GM18873 (cell line): ENCODE measurements around the gene STKLD1.
"Not testable (repeated sequence)": the region's sequence is repeated elsewhere in the genome, so short reads cannot be mapped to it uniquely, and the experiment has no call there.

Experiments
- ATAC-seq: cut with Tn5 transposase; IDR thresholded peaks from one replicate; pipeline ENCODE4 v1.9.1; 2021; ENCODE audit warnings: mild to moderate bottlenecking, moderate library complexity, moderate number of reproducible peaks; ENCODE audit not compliant: unreplicated experiment, low FRiP score

Gene STKLD1

DNA sequence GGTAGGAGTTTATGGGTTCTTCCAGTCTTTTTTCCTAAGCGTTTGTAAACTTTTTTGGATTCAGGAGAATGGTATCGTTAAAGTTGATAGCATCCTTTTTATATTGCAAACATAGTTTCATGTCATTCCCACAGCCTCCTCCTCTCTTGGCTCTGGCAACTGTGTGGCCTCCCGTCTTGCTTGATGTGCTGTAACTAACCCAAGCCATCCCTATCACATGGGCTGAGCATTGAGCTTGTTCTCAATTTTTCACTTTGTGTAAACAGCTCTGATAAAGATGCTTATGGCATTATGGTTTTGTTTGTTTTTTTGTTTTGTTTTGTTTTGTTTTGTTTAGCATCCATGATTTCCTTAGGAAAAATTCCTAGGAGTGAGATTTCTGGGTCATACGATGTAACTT, 4.6 kb downstream of the STKLD1 start:
- no peak for ATAC-seq

DNA sequence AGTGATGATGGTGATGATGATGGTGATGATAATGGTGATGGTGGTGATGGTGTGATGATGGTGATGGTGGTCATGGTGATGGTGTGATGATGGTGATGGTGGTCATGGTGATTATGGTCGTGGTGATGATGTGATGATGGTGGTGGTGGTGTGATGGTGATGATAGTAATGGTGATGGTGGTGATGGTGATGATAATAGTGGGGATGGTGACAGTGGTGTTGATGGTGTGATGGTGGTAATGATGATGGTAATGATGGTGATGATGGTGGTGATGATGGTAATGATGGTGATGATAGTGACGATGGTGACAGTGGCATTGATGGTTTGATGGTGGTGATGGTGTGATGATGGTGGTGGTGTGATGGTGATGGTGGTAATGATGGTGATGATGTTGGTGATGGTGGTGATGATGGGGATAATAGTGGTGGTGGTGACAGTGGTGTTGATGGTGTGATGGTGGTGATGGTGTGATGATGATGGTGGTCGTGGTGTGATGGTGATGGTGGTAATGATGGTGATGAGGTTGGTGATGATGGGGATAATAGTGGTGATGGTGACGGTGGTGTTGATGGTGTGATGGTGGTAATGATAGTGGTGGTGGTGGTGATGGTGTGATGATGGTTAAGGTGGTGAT, 6.5 kb downstream of the STKLD1 start:
- ATAC-seq: no peak

DNA sequence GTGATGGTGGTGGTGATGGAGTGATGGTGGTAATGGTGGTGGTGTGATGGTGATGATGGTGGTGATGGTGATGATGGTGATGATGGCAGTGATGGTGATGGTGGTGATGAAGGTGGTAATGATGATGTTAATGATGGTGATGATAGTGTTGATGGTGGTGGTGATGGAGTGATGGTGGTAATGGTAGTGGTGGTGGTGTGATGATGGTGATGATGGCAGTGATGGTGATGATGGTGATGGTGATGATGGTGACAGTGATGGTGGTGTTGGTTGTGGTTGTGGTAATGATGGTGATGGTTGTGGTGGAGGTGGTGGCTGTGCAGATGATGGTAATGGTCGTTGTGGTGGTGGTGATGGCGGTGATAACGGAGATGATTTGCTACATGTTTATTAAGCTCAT, 7.3 kb downstream of the STKLD1 start:
- ATAC-seq: no peak

DNA sequence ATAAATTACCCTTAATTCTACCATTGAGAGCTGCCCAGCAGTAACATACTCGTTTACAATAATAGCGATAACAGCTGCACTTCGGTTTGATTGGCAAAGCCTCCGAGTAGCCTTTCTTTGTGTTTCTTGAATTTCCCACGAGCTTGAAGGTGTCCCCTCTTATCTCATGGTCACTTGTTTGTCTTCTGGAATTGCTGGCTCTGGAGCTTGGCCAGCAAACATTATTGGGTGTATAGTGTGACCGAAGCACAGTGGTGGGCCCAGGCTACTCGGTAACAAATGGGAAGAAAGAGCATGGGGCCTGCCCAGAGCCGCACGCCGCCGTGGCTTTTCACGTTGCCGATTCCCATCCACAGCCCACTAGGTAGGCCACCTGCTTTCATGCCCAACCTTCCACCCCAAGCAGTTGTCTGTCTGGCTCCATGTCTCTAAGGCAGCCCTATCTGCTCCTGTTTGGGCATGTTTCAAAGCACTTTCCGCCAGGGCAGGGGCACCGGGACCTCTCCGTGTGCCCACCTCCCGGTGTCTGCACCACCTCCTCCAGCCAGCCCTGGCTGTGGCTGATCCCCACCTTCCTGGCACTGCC, 8.7 kb downstream of the STKLD1 start:
- no peak for ATAC-seq

DNA sequence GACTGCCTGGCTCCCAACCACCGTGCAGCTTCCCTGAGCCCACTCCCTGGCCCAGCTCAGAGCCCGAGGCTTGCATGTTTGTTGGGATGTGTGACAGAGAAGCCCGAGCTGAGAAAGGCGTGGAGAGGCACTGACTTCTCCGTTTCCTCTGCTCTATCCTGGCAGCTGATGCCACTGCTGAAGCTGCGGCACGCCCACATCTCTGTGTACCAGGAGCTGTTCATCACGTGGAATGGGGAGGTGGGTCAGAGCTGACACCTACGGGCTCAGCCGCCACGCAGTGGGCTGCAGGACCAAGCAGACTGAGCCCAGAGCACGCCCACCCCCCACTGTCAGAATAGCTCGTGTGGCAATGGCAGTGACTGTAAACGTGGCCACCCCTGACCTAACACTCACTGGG, 9.3 kb downstream of the STKLD1 start:
- ATAC-seq: no peak

DNA sequence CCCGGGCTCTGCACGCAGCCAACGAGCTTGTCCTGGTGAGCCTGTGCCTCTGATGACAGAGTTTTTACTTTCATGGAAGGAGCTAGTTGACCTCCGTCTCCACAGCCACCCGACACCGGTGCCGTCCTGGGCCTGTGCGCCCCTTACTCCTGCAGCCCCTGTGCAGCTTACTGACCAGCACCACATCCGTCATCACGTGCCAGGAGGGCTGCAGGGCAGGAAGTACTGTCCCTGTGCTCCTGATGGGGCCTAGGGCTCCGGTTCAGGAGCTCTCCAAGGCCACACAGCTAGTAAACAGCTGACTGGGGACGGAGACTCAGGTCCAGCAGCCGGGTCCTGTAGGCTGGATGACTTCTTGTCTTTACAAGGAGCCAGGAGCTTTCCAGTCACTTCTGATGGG, 10.2 kb downstream of the STKLD1 start:
- no peak for ATAC-seq

DNA sequence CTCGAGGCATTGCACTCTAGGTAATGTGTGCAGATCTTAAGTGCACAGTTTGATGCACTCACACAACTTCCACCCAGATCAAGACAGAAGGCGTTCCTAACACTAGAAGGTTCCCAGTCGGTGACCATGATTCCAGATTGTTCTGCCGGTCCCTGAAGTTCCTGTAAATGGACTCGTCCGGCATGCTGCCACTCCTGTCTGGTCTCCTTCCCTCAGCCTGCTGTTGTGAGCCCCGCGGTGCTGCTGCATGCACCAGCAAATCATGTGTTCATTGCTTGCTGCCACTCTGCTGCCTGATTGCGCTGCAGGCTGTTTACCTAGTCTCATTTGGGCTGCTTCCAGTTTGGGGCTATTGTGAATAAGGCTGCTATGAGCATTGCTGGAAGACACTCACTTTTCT, 11.5 kb downstream of the STKLD1 start:
- no peak for ATAC-seq

DNA sequence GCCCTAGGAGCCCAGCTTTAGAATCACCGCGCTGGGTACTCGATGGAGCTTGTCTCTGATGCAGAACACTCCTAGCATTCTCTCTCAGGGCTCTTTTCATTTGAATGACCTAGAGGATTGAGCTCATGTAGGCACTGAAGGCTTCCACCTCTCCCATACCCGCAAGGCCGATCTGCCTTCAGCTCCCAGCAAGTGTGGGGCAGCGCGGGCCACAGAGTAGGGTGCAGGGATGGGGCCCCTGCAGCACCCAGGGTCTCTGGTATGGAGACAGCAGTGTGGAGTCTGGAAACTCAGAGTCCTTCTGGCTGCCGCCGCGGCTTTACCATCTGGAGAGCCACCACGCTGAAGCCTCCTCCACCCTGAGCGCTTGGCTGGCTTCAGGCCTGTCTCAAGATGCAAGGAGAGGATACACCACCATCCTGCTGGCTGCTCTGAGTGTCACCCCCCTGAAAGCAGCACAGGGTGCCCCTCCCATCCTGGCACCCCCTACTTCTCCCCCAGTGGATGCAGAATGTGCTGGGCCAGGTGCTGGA, 12.9 kb downstream of the STKLD1 start:
- ATAC-seq: no peak

DNA sequence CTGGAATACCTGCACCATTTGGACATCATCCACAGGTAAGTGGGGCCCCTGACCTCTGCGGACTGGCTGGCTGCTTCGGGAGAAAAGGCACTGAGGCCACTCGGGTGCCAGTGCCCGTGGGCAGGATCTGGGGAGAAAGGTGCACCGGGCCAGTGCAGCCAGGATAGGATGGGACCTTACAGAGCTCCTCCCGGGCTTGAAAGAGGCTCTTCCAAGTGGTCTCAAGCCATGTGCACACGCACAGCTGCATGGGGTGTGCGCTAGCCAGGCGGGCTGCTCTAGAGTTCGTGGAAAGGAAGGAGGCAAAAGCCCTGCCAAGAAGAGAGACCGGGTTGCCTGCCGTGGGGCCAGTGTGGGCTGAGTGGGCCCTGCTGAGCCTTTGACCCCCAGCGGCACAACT, 13.4 kb downstream of the STKLD1 start:
- no peak for ATAC-seq

DNA sequence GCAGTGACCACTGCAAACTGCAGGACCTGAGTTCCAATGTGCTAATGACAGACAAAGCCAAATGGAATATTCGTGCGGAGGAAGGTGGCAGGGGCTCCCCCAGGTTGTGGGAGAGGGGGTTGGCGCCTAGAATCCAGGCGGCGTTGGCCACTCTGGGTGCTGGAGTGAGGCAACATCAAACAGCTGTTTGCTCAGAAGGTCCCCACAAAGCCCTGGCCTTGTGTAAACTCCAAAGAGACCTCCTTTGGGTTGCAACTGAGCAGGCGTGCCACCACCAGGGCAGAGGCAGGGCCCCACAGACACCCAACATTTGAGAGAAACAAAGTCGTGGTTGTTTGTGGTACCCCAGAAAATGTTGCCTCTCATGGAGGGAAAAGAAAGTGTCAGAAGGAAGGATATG, 14.5 kb downstream of the STKLD1 start:
- no peak for ATAC-seq

DNA sequence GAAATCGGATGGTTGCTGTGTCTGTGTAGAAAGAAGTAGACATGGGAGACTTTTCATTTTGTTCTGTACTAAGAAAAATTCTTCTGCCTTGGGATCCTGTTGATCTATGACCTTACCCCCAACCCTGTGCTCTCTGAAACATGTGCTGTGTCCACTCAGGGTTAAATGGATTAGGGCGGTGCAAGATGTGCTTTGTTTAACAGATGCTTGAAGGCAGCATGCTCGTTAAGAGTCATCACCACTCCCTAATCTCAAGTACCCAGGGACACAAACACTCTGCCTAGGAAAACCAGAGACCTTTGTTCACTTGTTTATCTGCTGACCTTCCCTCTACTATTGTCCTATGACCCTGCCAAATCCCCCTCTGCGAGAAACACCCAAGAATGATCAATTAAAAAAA, 15.3 kb downstream of the STKLD1 start:
- not testable (repeated sequence) for ATAC-seq

DNA sequence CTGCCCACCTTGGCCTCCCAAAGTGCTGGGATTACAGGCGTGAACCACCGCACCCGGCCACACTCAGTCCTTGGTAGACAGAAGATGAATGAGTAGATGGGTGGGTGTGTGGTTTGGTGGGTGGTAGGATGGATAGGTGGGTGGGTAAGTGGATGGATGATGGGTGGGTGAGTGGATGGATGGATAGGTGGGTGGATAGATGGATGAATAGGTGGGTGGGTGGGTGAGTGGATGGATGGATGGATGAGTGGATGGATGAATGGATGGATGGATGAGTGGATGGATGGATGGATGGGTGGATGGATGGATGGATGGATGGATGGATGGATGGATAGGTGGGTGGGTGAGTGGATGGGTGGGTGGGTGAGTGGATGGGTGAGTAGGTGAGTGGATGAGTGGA, 16.1 kb downstream of the STKLD1 start:
- not testable (repeated sequence) for ATAC-seq

DNA sequence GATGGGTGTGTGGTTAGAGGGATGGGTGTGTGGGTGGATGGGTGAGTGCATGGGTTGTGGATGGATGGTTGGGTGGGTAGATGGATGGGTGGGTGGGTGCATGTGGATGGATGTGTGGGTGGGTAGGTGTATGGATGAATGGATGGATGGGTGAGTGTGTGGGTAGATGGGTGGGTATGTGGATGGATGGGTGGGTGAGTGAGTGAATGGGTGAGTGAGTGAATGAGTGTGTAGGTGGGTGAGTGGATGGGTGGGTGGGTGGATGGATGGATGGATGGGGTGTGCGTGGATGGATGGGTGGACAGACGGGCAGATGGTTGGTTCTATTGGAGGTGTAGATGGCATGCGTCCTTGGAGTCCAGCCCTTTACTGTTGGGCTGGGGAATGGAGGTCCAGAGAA, 17.2 kb downstream of the STKLD1 start:
- no peak for ATAC-seq

DNA sequence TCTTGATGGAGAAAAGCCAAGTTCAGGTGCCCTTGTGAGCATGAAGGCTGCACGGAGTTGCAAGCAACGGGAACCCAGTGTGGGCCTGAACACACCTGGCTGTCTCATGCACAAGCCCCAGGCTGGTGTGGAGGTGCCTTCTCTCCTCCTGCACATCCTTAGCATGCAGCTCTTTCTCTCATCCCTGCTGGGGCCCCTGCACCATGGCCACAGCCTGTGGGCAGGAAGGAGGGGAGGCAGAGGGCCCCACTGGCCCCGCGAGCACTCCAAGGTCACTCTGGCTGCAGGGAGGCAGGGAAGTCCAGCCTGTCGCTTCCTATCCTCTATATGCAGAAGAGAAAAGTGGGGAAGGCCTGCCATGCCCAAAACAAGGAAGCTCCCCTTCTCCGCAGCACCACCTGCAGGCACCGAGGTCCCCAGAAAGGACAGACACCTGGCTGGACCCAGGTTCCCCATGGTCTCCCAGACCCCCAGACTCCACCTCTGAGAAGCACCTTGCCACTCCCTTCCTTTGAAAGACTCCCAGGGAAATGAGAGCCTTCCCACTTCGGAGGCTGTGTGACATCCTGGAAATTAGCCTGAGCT, 18.6 kb downstream of the STKLD1 start:
- ATAC-seq: no peak

DNA sequence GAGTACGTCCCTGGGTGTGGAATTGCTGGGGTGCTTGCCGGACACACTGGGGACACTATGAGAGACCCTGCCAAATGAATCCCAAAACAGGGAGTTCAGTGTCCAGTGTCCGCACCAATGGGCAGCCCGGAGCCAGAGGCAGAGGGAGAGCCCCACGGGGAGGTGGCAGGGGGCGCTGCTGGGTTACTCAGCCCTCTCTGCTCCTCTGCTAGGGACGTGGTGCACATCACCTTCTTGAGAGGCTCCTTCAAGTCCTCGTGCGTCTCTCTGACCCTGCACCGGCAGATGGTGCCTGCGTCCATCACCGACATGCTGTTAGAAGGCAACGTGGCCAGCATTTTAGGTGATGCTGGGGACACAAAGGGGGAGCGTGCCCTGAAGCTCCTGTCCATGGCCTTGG, 20.8 kb downstream of the STKLD1 start:
- ATAC-seq: no peak

DNA sequence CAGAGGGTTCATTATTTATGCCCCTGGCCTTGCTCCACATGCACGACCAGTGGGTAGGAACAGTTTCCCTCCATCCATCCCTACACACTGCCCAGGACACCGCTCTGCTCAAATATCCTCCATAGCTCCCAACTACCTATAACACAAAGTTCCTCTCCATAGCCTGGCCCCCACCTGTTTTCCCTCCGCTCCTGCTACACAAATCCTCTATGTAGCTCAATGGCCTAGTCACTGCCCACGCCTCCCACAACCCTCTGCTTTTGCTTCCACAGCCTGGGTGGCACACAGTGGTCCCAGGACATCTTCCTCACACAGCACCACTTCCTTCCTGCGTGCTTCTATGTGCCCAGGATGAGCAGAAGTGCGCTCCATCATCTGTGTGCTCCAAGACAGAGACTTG, 21.2 kb downstream of the STKLD1 start:
- no peak for ATAC-seq

DNA sequence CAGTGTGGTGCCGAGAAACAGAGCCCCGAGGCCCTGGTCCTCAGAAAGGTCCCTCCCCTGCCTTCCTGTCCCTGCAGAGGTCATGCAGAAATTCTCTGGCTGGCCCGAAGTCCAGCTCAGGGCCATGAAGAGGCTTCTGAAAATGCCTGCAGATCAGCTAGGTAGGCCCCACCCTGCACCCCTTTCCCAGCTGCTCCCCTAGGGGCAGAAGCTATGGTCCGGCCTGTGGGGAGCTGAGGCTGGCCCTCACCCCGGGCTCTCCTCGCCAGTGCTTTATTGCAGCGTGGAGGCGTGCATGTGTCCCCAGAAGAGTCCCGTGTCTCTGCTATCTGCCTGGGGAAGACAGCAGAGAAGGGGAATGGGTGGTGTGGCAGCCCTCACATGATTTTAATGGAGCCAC, 21.7 kb downstream of the STKLD1 start:
- no peak for ATAC-seq

DNA sequence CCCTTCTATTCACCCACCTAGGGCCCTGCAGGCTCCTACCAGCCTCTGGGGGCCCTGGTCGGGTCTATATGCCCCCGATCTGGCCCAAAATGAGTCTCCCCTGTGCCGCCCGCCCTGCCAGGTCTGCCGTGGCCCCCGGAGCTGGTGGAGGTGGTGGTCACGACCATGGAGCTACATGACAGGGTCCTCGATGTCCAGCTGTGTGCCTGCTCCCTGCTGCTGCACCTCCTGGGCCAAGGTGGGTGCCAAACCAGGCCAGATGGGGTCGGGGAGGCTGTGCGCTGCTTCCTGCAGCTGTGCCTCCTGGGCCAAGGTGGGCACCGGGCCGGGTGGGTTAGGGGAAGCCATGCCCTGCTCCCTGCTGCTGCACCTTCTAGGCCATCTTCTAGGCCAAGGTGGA, 24.1 kb downstream of the STKLD1 start:
- ATAC-seq: no peak

DNA sequence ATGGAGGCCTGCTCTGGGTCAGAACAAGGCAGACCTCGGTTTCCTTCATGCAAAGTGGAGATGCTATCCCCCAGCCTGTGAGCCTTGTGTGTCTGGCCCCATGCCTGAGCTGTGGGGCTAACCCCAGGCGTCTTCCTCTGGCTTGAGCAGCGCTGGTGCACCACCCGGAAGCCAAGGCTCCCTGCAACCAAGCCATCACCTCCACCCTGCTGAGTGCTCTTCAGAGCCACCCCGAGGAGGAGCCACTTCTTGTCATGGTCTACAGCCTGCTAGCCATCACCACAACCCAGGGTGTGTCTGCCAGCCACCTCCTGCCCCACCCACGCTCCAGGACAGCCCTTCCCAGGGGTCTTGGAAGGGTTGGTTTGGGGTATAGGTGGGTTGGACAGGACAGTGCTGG, 25.4 kb downstream of the STKLD1 start:
- no peak for ATAC-seq

DNA sequence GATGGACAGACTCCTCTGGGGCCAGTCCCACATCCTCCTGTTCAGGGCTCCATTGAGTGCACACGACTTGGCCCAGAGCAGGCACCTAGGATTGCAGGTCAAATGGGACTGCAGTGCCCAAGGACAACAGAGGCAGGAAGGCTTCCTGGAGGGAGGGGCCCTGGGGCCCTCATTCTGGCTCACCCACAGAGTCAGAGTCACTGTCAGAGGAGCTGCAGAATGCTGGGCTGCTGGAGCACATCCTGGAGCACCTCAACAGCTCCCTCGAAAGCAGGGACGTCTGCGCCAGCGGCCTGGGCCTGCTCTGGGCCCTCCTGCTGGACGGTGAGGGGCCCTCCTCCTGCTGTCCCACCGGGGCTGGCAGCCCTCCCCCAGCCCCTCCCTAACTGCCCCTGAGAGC, 26.5 kb downstream of the STKLD1 start:
- no peak for ATAC-seq

DNA sequence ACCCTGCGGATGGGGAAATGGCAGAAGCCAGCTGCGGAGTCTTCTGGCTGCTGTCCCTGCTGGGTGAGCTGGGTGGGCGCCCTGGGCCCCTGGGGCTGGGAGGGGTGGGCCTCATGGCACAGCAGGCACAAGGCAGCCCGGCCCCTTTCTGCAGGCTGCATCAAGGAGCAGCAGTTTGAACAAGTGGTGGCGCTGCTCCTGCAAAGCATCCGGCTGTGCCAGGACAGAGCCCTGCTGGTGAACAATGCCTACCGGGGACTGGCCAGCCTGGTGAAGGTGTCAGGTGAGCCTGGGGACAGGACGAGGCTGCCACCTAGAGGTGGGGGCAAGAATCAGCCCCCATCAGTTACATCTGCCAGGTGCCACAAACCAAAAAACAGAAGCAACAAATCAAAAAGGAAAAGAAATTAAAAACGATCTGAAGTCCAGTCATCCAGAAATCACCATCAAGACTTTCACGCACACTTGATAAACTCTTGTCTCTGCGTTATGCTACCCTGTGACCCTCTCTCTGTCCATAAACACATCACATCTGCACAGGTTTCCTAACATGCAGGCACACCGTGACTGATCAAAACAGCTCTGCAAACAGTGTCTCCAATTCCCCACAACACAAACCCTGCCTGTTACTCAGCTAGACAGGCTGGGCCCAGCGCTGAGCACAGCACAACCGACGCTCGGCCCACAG, 27.7 kb downstream of the STKLD1 start:
- ATAC-seq: no peak
